HepG2 (cell line): ENCODE measurements around the gene FAM222A. TPM values are rescaled to one million over a fixed set of nuclear protein-coding genes. Genes with fewer than 3 reads are reported as not detected.

Experiments used
- AKNA ChIP-seq: sonication (generic); formaldehyde crosslinking; IDR thresholded peaks from 2 replicates; pipeline ENCODE4 v1.4.0; 2020; ENCODE audit warnings: missing genetic modification reagents, borderline replicate concordance
- ATF7-NPFF ChIP-seq: sonication (generic); formaldehyde crosslinking; IDR thresholded peaks from 2 replicates; pipeline ENCODE4 v1.8.1; 2023; ENCODE audit warnings: mild to moderate bottlenecking, low read depth, missing genetic modification reagents, moderate library complexity
- BHLHE40 ChIP-seq: IDR thresholded peaks from 2 replicates; pipeline ENCODE4 v1.6.1; 2011; ENCODE audit warnings: low read length, improper control_type of control experiment
- CC2D1A ChIP-seq: sonication (generic); formaldehyde crosslinking; IDR thresholded peaks from 2 replicates; pipeline ENCODE4 v1.8.1; 2023; ENCODE audit warnings: mild to moderate bottlenecking, missing genetic modification reagents
- CENPX ChIP-seq: sonication (generic); formaldehyde crosslinking; IDR thresholded peaks from 2 replicates; pipeline ENCODE4 v1.9.0; 2021; ENCODE audit warnings: mild to moderate bottlenecking, missing genetic modification reagents, moderate library complexity
- ELF3 ChIP-seq: IDR thresholded peaks from 2 replicates; pipeline ENCODE4 v1.6.1; 2016; ENCODE audit warnings: missing genetic modification reagents, missing compliant biosample characterization
- GATAD2A ChIP-seq: IDR thresholded peaks from 2 replicates; pipeline ENCODE4 v1.6.1; 2016
- HINFP ChIP-seq: sonication (generic); formaldehyde crosslinking; IDR thresholded peaks from 2 replicates; pipeline ENCODE4 v1.4.0; 2020; ENCODE audit warnings: low read depth, mild to moderate bottlenecking, missing genetic modification reagents
- HMG20B ChIP-seq: conservative IDR thresholded peaks from 2 replicates; pipeline ENCODE4 v1.6.1; 2016; ENCODE audit warnings: missing genetic modification reagents, missing compliant biosample characterization
- HMGA1 ChIP-seq: sonication (generic); formaldehyde crosslinking; conservative IDR thresholded peaks from 2 replicates; pipeline ENCODE4 v1.4.0; 2020; ENCODE audit warnings: missing genetic modification reagents
- NFE2 ChIP-seq: sonication (generic); formaldehyde crosslinking; IDR thresholded peaks from 2 replicates; pipeline ENCODE4 v1.4.0; 2020; ENCODE audit warnings: missing genetic modification reagents
- NR1H2 ChIP-seq: sonication (generic); formaldehyde crosslinking; IDR thresholded peaks from 2 replicates; pipeline ENCODE4 v1.8.1; 2022; ENCODE audit warnings: low read depth, missing genetic modification reagents, borderline replicate concordance
- NR2F6 ChIP-seq, 2 experiments: IDR thresholded peaks; 2 replicates each; pipeline ENCODE4 v1.6.1; 2016; ENCODE audit warnings: antibody characterized with exemption in 1 of 2, mild to moderate bottlenecking in 1 of 2
- PRPF4 ChIP-seq: fragments of 200-400 bp; formaldehyde crosslinking; IDR thresholded peaks from 2 replicates; pipeline ENCODE4 v1.6.1; 2016; ENCODE audit warnings: low read length, low read depth; ENCODE audit not compliant: poor library complexity, severe bottlenecking
- SOX6 ChIP-seq, 2 experiments: fragments of 450-650 bp in 1 of 2; sonication (generic) in 1 of 2; formaldehyde crosslinking in 1 of 2; IDR thresholded peaks; 2 replicates each; pipeline versions ENCODE4 v1.4.0 to v1.6.1; 2017 to 2020; ENCODE audit warnings: antibody characterized with exemption in 1 of 2, mild to moderate bottlenecking in 1 of 2, missing genetic modification reagents in 1 of 2
- ZFP36L2 ChIP-seq: sonication (generic); formaldehyde crosslinking; IDR thresholded peaks from 2 replicates; pipeline ENCODE4 v1.4.0; 2020; ENCODE audit warnings: missing genetic modification reagents
- ZNF121 ChIP-seq: sonication (generic); formaldehyde crosslinking; IDR thresholded peaks from 2 replicates; pipeline ENCODE4 v1.5.0; 2020; ENCODE audit warnings: mild to moderate bottlenecking, missing genetic modification reagents
- ZNF30 ChIP-seq: sonication (generic); formaldehyde crosslinking; IDR thresholded peaks from 2 replicates; pipeline ENCODE4 v1.5.0; 2020; ENCODE audit warnings: mild to moderate bottlenecking, missing genetic modification reagents
- ZNF441 ChIP-seq: sonication (generic); formaldehyde crosslinking; IDR thresholded peaks from 2 replicates; pipeline ENCODE4 v1.7.0; 2021; ENCODE audit warnings: missing genetic modification reagents, borderline replicate concordance
- ZNF530 ChIP-seq: sonication (generic); formaldehyde crosslinking; IDR thresholded peaks from 2 replicates; pipeline ENCODE4 v1.5.0; 2020; ENCODE audit warnings: low read depth, mild to moderate bottlenecking, missing genetic modification reagents
- ZNF589 ChIP-seq: sonication (generic); formaldehyde crosslinking; conservative IDR thresholded peaks from 2 replicates; pipeline ENCODE4 v1.8.0; 2022; ENCODE audit warnings: mild to moderate bottlenecking, moderate library complexity, missing genetic modification reagents
- ZNF749 ChIP-seq: sonication (generic); formaldehyde crosslinking; IDR thresholded peaks from 2 replicates; pipeline ENCODE4 v1.8.0; 2022; ENCODE audit warnings: mild to moderate bottlenecking, missing genetic modification reagents, moderate library complexity, borderline replicate concordance
- ZNF768 ChIP-seq: sonication (generic); formaldehyde crosslinking; IDR thresholded peaks from 2 replicates; pipeline ENCODE4 v1.4.0; 2020; ENCODE audit warnings: missing genetic modification reagents
- ZNF788 ChIP-seq: sonication (generic); formaldehyde crosslinking; IDR thresholded peaks from 2 replicates; pipeline ENCODE4 v1.5.0; 2020; ENCODE audit warnings: mild to moderate bottlenecking, missing genetic modification reagents, borderline replicate concordance
- ZNF883 ChIP-seq: sonication (generic); formaldehyde crosslinking; IDR thresholded peaks from 2 replicates; pipeline ENCODE4 v1.5.1; 2020; ENCODE audit warnings: mild to moderate bottlenecking, missing genetic modification reagents; ENCODE audit errors: not compliant biosample characterization
- ZNF891 ChIP-seq: sonication (generic); formaldehyde crosslinking; IDR thresholded peaks from 2 replicates; pipeline ENCODE4 v1.5.0; 2020; ENCODE audit warnings: mild to moderate bottlenecking, missing genetic modification reagents
- polyA plus RNA-seq, 8 experiments: library from polyadenylated mRNA; depleted of rRNA in 3 of 8; stranded (reverse) in 7 of 8; unstranded in 1 of 8; fragments of >200 nt; fragmentation: Illumina TruSeq in 4 of 8; extraction: Trizol in 4 of 8; gene quantifications; 2 replicates each; pipeline versions ENCODE4 v1.2.1 to v1.2.3, GENCODE V29; 2011 to 2016; ENCODE audit warnings: low read depth in 4 of 8, missing spikeins in 1 of 8, mixed read lengths in 1 of 8; ENCODE audit not compliant: insufficient read depth in 1 of 8
- total RNA-seq, 5 experiments: library from RNA; depleted of rRNA; stranded (reverse); fragments of >200 nt; fragmentation: Illumina TruSeq; extraction: Trizol; gene quantifications; 2 replicates each; pipeline ENCODE4 v1.2.3, GENCODE V29; 2016; ENCODE audit warnings: low read depth in 1 of 5

Gene FAM222A
- total and polyA plus RNA-seq, 2 of the 13 experiments (the other 11 are each of a cell fraction or from before 2014, with no cell fraction given): 2.7 to 9.6 TPM

DNA sequence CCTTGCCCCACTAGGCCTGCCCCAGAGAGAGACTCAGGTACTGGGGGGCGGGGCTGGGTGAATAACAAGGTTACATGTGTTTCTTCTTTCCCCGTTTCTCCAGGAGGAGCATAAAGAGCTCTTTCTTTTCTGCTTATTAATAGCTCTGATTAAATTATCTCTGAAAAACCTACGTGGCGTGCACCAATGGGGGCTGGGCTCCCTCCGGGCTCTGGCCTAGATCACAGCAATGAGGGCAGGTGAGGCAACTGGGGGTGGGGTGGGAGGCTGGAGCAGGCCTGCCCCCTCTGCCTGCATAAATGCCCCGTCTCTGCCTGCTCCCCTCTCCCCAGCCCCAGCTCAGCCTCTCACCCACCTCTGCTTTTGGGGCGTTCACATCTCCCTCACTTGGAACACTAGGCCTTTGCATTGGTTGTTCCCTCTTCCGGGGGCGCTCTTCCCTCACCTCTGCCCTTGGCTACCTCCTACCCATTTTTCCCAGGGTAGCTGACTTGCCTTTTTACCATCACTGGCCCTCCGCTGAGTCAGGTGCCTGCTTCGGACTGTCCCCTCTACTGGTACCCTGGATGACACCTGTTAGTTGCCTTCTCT lies 4.1 kb upstream of the FAM222A start (continued):
- TF ChIP-seq AKNA (CRISPR knock-in tag) (no peak), ZNF121 (CRISPR knock-in tag) (no peak), HMG20B (no peak), ELF3 (CRISPR knock-in tag) (0 out of 2 replicates have a peak, but pooled peaks have one; percentile 37), CC2D1A (CRISPR knock-in tag) (no peak), ZNF768 (CRISPR knock-in tag) (0 out of 2 replicates have a peak, but pooled peaks have one; percentile 11), ZNF530 (CRISPR knock-in tag) (no peak), ZNF891 (no peak), ZNF883 (CRISPR knock-in tag) (no peak), BHLHE40 (no peak), HINFP (no peak), ZFP36L2 (CRISPR knock-in tag) (no peak), SOX6 (IDR thresholded peaks at IDR 0.05) (no peak), SOX6 (CRISPR knock-in tag; IDR thresholded peaks at IDR 0.05) (no peak), ZNF589 (CRISPR knock-in tag) (no peak), ZNF788 (CRISPR knock-in tag) (peak; percentile 19; the same call in 1 of the 2 replicates), NR1H2 (CRISPR knock-in tag) (no peak), ZNF749 (CRISPR knock-in tag) (no peak), NR2F6 (IDR thresholded peaks at IDR 0.05) (no peak), NR2F6 (CRISPR knock-in tag; IDR thresholded peaks at IDR 0.05) (peak; percentile 29; the same call in 1 of the 2 replicates), HMGA1 (CRISPR knock-in tag) (no peak), ZNF30 (CRISPR knock-in tag) (no peak), PRPF4 (no peak), ATF7-NPFF (0 out of 2 replicates have a peak, but pooled peaks have one; percentile 34), NFE2 (CRISPR knock-in tag) (no peak), GATAD2A (CRISPR knock-in tag) (no peak), CENPX (CRISPR knock-in tag) (no peak), ZNF441 (CRISPR knock-in tag) (no peak)
